Activated CD4-positive, CD25-positive, alpha-beta regulatory T cell (primary cell): ENCODE measurements around the gene MT1M.
"Not testable (repeated sequence)": the region's sequence is repeated elsewhere in the genome, so short reads cannot be mapped to it uniquely, and the experiment has no call there.

ENCODE experiments used
- DNase-seq, 4 experiments: peaks; one replicate each; lab custom pipeline; 2025; lab: John Stamatoyannopoulos, UW

Gene MT1M

GRCh38 chr16:56649820-56650219 lies 17.4 kb downstream of the MT1M start:
- no peak for DNase-seq

- DNase-seq = no peak
Measured at GRCh38 chr16:56651586-56651985, 19.1 kb downstream of the MT1M start, which contains the start of gene MT1B. Gene MT1B (plus strand): TSS chr16:56651886. CDS start chr16:56651954, 68 bp downstream.

GRCh38 chr16:56652600-56652999 lies 20.1 kb downstream of the MT1M start:
- no peak for DNase-seq

- no peak for DNase-seq
Measured at GRCh38 chr16:56653218-56653617, 20.8 kb downstream of the MT1M start.

GRCh38 chr16:56657555-56658326 lies 25.3 kb downstream of the MT1M start, which contains the start of gene MT1F:
Gene MT1F (plus strand): TSS chr16:56657959. CDS start chr16:56658059, 100 bp downstream.
- DNase-seq = peak; percentile 41 to 52 (median 44)

GRCh38 chr16:56658327-56658875 lies 25.9 kb downstream of the MT1M start:
- no peak for DNase-seq

GRCh38 chr16:56662357-56663354 lies 30.2 kb downstream of the MT1M start:
- peak in 1 of 4 experiments; percentile 13 for DNase-seq

- no peak for DNase-seq
Measured at GRCh38 chr16:56664506-56664905, 32.0 kb downstream of the MT1M start.

GRCh38 chr16:56665286-56666261 lies 33.1 kb downstream of the MT1M start:
- DNase-seq = not testable (repeated sequence)

- DNase-seq = no peak
Measured at GRCh38 chr16:56667581-56668571, 35.4 kb downstream of the MT1M start, which contains the start of gene MT1G. Gene MT1G (minus strand): TSS chr16:56668065. CDS start chr16:56667993, 72 bp downstream.

GRCh38 chr16:56669005-56669839 lies 36.8 kb downstream of the MT1M start, which contains the start of gene MT1H:
Gene MT1H (plus strand): TSS chr16:56669814. CDS start chr16:56669885, 71 bp downstream.
- no peak for DNase-seq

- no peak for DNase-seq
Measured at GRCh38 chr16:56669840-56670619, 37.6 kb downstream of the MT1M start.

- DNase-seq = no peak
Measured at GRCh38 chr16:56670620-56670934, 38.1 kb downstream of the MT1M start.

- DNase-seq = not testable (repeated sequence)
Measured at GRCh38 chr16:56671691-56672090, 39.2 kb downstream of the MT1M start.

- DNase-seq = not testable (repeated sequence)
Measured at GRCh38 chr16:56672171-56672570, 39.7 kb downstream of the MT1M start.

- DNase-seq = no peak
Measured at GRCh38 chr16:56672761-56673536, 40.5 kb downstream of the MT1M start.

- no peak for DNase-seq
Measured at GRCh38 chr16:56673921-56674320, 41.5 kb downstream of the MT1M start.
